Keratinocyte (primary cell): ENCODE measurements around the gene PLEKHA6. TPM values are rescaled to one million over a fixed set of nuclear protein-coding genes. Genes with fewer than 3 reads are reported as not detected.

ENCODE experiments used
- DNase-seq: peaks from one replicate; pipeline ENCODE4 v3.0.0-alpha.2; 2011; ENCODE audit warnings: low read depth, missing footprints, low spot score
- FAIRE-seq: peaks from 2 replicates; lab custom pipeline; 2011; peaks lifted over from hg19 to GRCh38; lab: Jason Lieb, UNC
- H2AFZ ChIP-seq: 2 replicates; pipeline ENCODE4 v1.6.0; 2012; ENCODE audit warnings: low read length, control low read depth, inconsistent platforms; ENCODE audit not compliant: control insufficient read depth
- H3K27ac ChIP-seq: 2 replicates; pipeline ENCODE4 v1.5.1; 2011; ENCODE audit warnings: low read length; ENCODE audit not compliant: control insufficient read depth, insufficient read depth
- H3K27me3 ChIP-seq: 3 replicates; pipeline ENCODE4 v1.6.0; 2011; ENCODE audit warnings: low read length; ENCODE audit not compliant: control insufficient read depth, insufficient read depth; ENCODE audit errors: extremely low read depth
- H3K36me3 ChIP-seq, 2 experiments: 2 replicates in 1 of 2; 3 replicates in 1 of 2; pipeline ENCODE4 v1.5.1; 2011; ENCODE audit warnings: low read length in 2 of 2, mild to moderate bottlenecking in 1 of 2; ENCODE audit not compliant: control insufficient read depth in 2 of 2, insufficient read depth in 2 of 2; ENCODE audit errors: extremely low read depth in 1 of 2
- H3K4me1 ChIP-seq: 3 replicates; pipeline ENCODE4 v1.5.1; 2011; ENCODE audit warnings: low read length; ENCODE audit not compliant: control insufficient read depth, insufficient read depth; ENCODE audit errors: extremely low read depth
- H3K4me2 ChIP-seq: 3 replicates; pipeline ENCODE4 v1.6.0; 2011; ENCODE audit warnings: low read depth, low read length; ENCODE audit not compliant: control insufficient read depth, insufficient read depth; ENCODE audit errors: extremely low read depth
- H3K4me3 ChIP-seq, 3 experiments: fragments of 200-600 bp in 1 of 3; sonication (generic) in 1 of 3; 2 replicates in 2 of 3; 3 replicates in 1 of 3; pipeline ENCODE4 v1.5.1; 2011 to 2016; ENCODE audit warnings: low read length in 3 of 3, mild to moderate bottlenecking in 3 of 3, control low read depth in 2 of 3, inconsistent platforms in 1 of 3, low read depth in 1 of 3, mixed read lengths in 1 of 3, mixed run types in 1 of 3, moderate library complexity in 1 of 3; ENCODE audit not compliant: control insufficient read depth in 2 of 3, insufficient read depth in 2 of 3; ENCODE audit errors: extremely low read depth in 1 of 3
- H3K79me2 ChIP-seq: 2 replicates; pipeline ENCODE4 v1.6.0; 2012; ENCODE audit warnings: low read length; ENCODE audit not compliant: control insufficient read depth, insufficient read depth
- H3K9ac ChIP-seq: 3 replicates; pipeline ENCODE4 v1.6.0; 2011; ENCODE audit warnings: low read length; ENCODE audit not compliant: control insufficient read depth, insufficient read depth; ENCODE audit errors: extremely low read depth
- H3K9me1 ChIP-seq: 3 replicates; pipeline ENCODE4 v1.6.0; 2011; ENCODE audit warnings: low read length; ENCODE audit not compliant: control insufficient read depth, insufficient read depth; ENCODE audit errors: extremely low read depth
- H3K9me3 ChIP-seq: 2 replicates; pipeline ENCODE4 v1.5.1; 2012; ENCODE audit warnings: low read depth, low read length; ENCODE audit not compliant: control insufficient read depth
- H4K20me1 ChIP-seq: 3 replicates; pipeline ENCODE4 v1.6.0; 2011; ENCODE audit warnings: low read length; ENCODE audit not compliant: control insufficient read depth, insufficient read depth; ENCODE audit errors: extremely low read depth
- EZH2 ChIP-seq: IDR thresholded peaks from one replicate; pipeline ENCODE4 v1.6.1; 2012; ENCODE audit warnings: inconsistent platforms, mild to moderate bottlenecking, low read length, moderate library complexity
- dilution Hi-C: fragments of 300-500 bp; cut with MboI; formaldehyde crosslinking; loops from one replicate; pipeline ENCODE4 v1.7.0; 2020; ENCODE audit warnings: low sequenced_read_pairs; ENCODE audit not compliant: extremely low pct_ligation_motif_present
- polyA plus RNA-seq, 5 experiments: library from polyadenylated mRNA; depleted of rRNA in 3 of 5; stranded (reverse) in 3 of 5; stranded (forward) in 1 of 5; unstranded in 1 of 5; fragments of >200 nt; gene quantifications; 1 replicate in 1 of 5; 2 replicates in 3 of 5; 3 replicates in 1 of 5; pipeline versions ENCODE4 v1.2.1 to v1.2.3, GENCODE V29; 2011 to 2012; ENCODE audit warnings: missing spikeins in 2 of 5, low read depth in 1 of 5, low replicate concordance in 1 of 5
- TF ChIP-seq, protein P1 (sequence below), 3 experiments: IDR thresholded peaks in 1 of 3; conservative IDR thresholded peaks in 1 of 3; optimal IDR thresholded peaks in 1 of 3; 2 replicates in 2 of 3; 3 replicates in 1 of 3; pipeline versions ENCODE3 to v1.5.1; 2011; ENCODE audit warnings: low read length in 3 of 3, mild to moderate bottlenecking in 3 of 3, moderate library complexity in 2 of 3, control low read depth in 1 of 3, inconsistent platforms in 1 of 3; ENCODE audit not compliant: insufficient read depth in 2 of 3; ENCODE audit errors: extremely low read depth in 1 of 3

PLEKHA6 gene
- polyA plus RNA-seq, 1 donor (not counting 4 experiments of a cell fraction or from before 2014, with no cell fraction given) = 1.5 TPM

DNA sequence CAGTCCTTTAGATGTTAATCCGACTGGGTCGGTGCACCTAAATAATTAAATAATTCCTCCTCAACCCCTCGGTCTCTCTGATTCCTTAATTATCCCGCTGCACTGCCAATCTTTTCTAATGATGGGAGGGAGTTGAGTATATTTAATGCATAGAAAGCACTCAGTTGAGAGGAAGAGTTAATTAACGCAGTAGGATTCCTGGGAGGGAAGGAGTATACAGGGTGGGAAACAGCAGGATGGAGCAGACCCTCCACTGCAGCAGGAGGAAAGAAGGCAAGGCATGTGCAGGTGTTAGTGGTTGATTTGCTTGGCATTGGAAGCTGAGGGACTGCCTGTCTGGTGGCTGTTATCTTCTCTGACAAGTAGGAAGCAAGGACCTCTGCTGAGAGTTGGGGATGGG is 183.7 kb downstream of the PLEKHA6 start:
- Histone ChIP-seq H3K9ac (no peak overlapping the region), H3K27ac (no peak overlapping the region), H2AFZ (no peak overlapping the region), H3K4me3 (no peak overlapping the region), H3K27me3 (no peaks in the 10 kb centered on the region), H3K9me1 (no peaks in the 10 kb centered on the region), H3K9me3 (no peaks in the 10 kb centered on the region), H3K4me1 (peaks cover 16% of the 10 kb centered on the region), H3K4me2 (no peak overlapping the region), H3K79me2 (no peaks in the 10 kb centered on the region), H3K36me3 (no peaks in the 10 kb centered on the region), H4K20me1 (no peaks in the 10 kb centered on the region)
- TF ChIP-seq, protein P1, sequence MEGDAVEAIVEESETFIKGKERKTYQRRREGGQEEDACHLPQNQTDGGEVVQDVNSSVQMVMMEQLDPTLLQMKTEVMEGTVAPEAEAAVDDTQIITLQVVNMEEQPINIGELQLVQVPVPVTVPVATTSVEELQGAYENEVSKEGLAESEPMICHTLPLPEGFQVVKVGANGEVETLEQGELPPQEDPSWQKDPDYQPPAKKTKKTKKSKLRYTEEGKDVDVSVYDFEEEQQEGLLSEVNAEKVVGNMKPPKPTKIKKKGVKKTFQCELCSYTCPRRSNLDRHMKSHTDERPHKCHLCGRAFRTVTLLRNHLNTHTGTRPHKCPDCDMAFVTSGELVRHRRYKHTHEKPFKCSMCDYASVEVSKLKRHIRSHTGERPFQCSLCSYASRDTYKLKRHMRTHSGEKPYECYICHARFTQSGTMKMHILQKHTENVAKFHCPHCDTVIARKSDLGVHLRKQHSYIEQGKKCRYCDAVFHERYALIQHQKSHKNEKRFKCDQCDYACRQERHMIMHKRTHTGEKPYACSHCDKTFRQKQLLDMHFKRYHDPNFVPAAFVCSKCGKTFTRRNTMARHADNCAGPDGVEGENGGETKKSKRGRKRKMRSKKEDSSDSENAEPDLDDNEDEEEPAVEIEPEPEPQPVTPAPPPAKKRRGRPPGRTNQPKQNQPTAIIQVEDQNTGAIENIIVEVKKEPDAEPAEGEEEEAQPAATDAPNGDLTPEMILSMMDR (optimal IDR thresholded peaks at IDR 0.05 in 1 of 3, IDR thresholded peaks at IDR 0.05 in 1 of 3, conservative IDR thresholded peaks at IDR 0.05 in 1 of 3; ENCODE audit: extremely low read depth in 1 of 3, insufficient read depth in 2 of 3, low read length in 3 of 3) = no peak
- no peak for TF ChIP-seq EZH2
- FAIRE-seq (no peak), DNase-seq (no peak)
- dilution Hi-C loops = no loop called here

DNA sequence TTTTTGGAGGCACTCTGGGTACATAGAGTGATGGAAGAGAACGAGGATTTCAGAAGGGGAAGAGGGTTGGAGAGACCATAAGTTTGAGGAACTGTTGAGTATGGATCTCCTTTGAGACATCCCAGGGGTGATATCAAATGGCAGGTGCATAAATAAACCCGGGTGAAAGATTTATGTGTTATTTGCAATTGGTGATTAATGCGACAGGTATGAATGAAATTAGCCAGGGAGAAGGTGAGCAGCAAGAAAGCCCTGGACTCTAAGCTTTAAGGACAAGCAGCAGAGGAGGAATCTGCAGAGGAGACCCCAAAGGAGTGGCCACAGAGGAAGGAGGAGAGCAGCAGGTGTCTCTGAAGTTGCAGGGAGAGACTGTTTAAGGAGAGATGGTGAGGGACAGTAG is 184.8 kb downstream of the PLEKHA6 start:
- Histone ChIP-seq H3K36me3 (no peaks in the 10 kb centered on the region), H3K27me3 (no peaks in the 10 kb centered on the region), H3K9me3 (peaks cover 1% of the 10 kb centered on the region), H3K4me3 (no peak overlapping the region), H3K4me2 (no peak overlapping the region), H3K9me1 (no peaks in the 10 kb centered on the region), H3K79me2 (no peaks in the 10 kb centered on the region), H3K4me1 (peaks cover 19% of the 10 kb centered on the region), H3K9ac (no peak overlapping the region), H2AFZ (no peak overlapping the region), H3K27ac (no peak overlapping the region), H4K20me1 (no peaks in the 10 kb centered on the region)
- dilution Hi-C loops = no loop called here
- FAIRE-seq (no peak), DNase-seq (no peak)
- TF ChIP-seq EZH2 = no peak
- TF ChIP-seq, protein P1 (optimal IDR thresholded peaks at IDR 0.05 in 1 of 3, IDR thresholded peaks at IDR 0.05 in 1 of 3, conservative IDR thresholded peaks at IDR 0.05 in 1 of 3; ENCODE audit: extremely low read depth in 1 of 3, insufficient read depth in 2 of 3, low read length in 3 of 3) = no peak
